Trophoblast cell (in vitro differentiated cells and primary cell): ENCODE measurements around the gene SCARF1.

Source experiments
- DNase-seq, 2 donors: peaks; one replicate each; pipeline ENCODE4 v3.0.0-alpha.2; 2016
- H2AFZ ChIP-seq: 2 replicates; pipeline ENCODE4 v1.6.1; 2013; ENCODE audit warnings: low read length, moderate library complexity, mild to moderate bottlenecking; ENCODE audit not compliant: insufficient read depth, poor library complexity
- H2AK5ac ChIP-seq: 2 replicates; pipeline ENCODE4 v1.6.1; 2013; ENCODE audit warnings: mild to moderate bottlenecking, low read length
- H2BK120ac ChIP-seq: 2 replicates; pipeline ENCODE4 v1.6.1; 2013; ENCODE audit warnings: low read length, mild to moderate bottlenecking, moderate library complexity; ENCODE audit not compliant: insufficient read depth, poor library complexity
- H2BK12ac ChIP-seq: 2 replicates; pipeline ENCODE4 v1.6.1; 2013; ENCODE audit warnings: mild to moderate bottlenecking, low read length, moderate library complexity
- H2BK5ac ChIP-seq: 2 replicates; pipeline ENCODE4 v1.6.1; 2013; ENCODE audit warnings: low read length, low read depth, moderate library complexity, mild to moderate bottlenecking; ENCODE audit not compliant: poor library complexity
- H3K14ac ChIP-seq: 2 replicates; pipeline ENCODE4 v1.6.1; 2013; ENCODE audit warnings: mild to moderate bottlenecking, low read length
- H3K18ac ChIP-seq: 2 replicates; pipeline ENCODE4 v1.6.1; 2013; ENCODE audit warnings: mild to moderate bottlenecking, low read length
- H3K23ac ChIP-seq: 2 replicates; pipeline ENCODE4 v1.6.1; 2013; ENCODE audit warnings: low read length
- H3K27ac ChIP-seq: 2 replicates; pipeline ENCODE4 v1.5.1; 2013; ENCODE audit warnings: low read depth, mild to moderate bottlenecking, inconsistent platforms, low read length, moderate library complexity
- H3K27me3 ChIP-seq: 2 replicates; pipeline ENCODE4 v1.6.1; 2013; ENCODE audit warnings: inconsistent platforms, mild to moderate bottlenecking, low read length, moderate library complexity; ENCODE audit not compliant: insufficient read depth
- H3K36me3 ChIP-seq, 2 experiments: 1 replicate in 1 of 2; 2 replicates in 1 of 2; pipeline ENCODE4 v1.6.1; 2013; ENCODE audit warnings: low read length in 2 of 2, mild to moderate bottlenecking in 2 of 2, moderate library complexity in 1 of 2; ENCODE audit not compliant: insufficient read depth in 2 of 2, control insufficient read depth in 1 of 2
- H3K4ac ChIP-seq: 2 replicates; pipeline ENCODE4 v1.6.1; 2013; ENCODE audit warnings: low read depth, mild to moderate bottlenecking, low read length, moderate library complexity
- H3K4me1 ChIP-seq, 2 experiments: 1 replicate in 1 of 2; 2 replicates in 1 of 2; pipeline ENCODE4 v1.6.1; 2013; ENCODE audit warnings: low read length in 2 of 2, mild to moderate bottlenecking in 2 of 2, moderate library complexity in 1 of 2; ENCODE audit not compliant: insufficient read depth in 2 of 2, control insufficient read depth in 1 of 2
- H3K4me2 ChIP-seq: 2 replicates; pipeline ENCODE4 v1.6.1; 2013; ENCODE audit warnings: inconsistent platforms, mild to moderate bottlenecking, low read length, moderate library complexity
- H3K4me3 ChIP-seq: 2 replicates; pipeline ENCODE4 v1.5.1; 2013; ENCODE audit warnings: mild to moderate bottlenecking, low read depth, low read length, inconsistent platforms
- H3K79me1 ChIP-seq: one replicate; pipeline ENCODE4 v1.6.1; 2013; ENCODE audit warnings: low read length
- H3K79me2 ChIP-seq: 2 replicates; pipeline ENCODE4 v1.6.1; 2013; ENCODE audit warnings: low read length, mild to moderate bottlenecking; ENCODE audit not compliant: control insufficient read depth, insufficient read depth, poor library complexity
- H3K9ac ChIP-seq: 2 replicates; pipeline ENCODE4 v1.6.1; 2013; ENCODE audit warnings: mild to moderate bottlenecking, low read length
- H3K9me3 ChIP-seq: 2 replicates; pipeline ENCODE4 v1.6.1; 2013; ENCODE audit warnings: low read depth, mild to moderate bottlenecking, control low read depth, inconsistent platforms, low read length; ENCODE audit not compliant: insufficient read depth
- H4K12ac ChIP-seq: 2 replicates; pipeline ENCODE4 v1.6.1; 2013; ENCODE audit warnings: low read depth, mild to moderate bottlenecking, low read length, moderate library complexity
- H4K8ac ChIP-seq: 2 replicates; pipeline ENCODE4 v1.6.1; 2013; ENCODE audit warnings: low read depth, mild to moderate bottlenecking, low read length, moderate library complexity
- H4K91ac ChIP-seq: one replicate; pipeline ENCODE4 v1.6.1; 2013; ENCODE audit warnings: low read depth, mild to moderate bottlenecking, low read length, moderate library complexity
- WGBS: extraction: QIAGEN DNeasy Blood & Tissue Kit; methylation state at CpG from one replicate; pipeline ENCODE4 v1.1.7; 2013; ENCODE audit warnings: missing lambda C conversion rate; ENCODE audit not compliant: insufficient read length, insufficient coverage; ENCODE audit errors: extremely low coverage; 5-methylcytosine and 5-hydroxymethylcytosine counted together

Gene SCARF1

DNA sequence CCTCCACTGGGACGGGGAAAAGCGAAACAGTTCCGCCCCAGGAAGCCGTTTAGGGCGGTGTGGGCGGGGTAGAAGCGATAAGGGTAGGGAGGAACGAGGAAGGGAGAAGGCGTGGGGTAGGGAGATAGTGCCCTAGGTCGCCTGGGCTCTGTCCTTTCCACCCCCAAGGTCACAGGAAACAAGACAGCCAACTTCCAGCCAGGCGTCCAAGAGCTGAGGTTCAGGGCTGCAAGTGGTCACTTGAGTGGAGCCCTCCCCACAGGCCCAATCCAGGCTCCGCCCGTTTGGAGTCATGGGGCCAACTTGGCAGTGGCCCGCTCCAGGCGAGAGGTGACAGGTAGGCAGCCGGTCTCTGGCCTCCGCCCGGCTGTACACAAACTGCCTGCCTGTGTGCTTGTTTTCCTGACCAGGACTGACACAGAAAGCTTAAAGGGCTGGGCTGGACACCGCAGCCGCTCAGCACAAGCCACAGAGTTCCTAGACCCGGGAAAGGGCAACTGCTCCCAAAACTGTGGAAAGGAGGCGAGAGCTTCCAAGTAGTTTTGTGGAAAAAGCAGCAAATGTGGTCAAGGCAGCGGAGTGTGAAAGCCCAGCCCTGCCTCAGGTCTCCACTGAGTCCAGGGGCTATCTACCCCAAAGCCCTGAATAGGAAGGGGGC, 4.4 kb upstream of the SCARF1 start, which contains the start of gene RILP:
TSS of gene RILP (minus strand) at position 23 of the 658 bp plus-strand sequence. CDS start 62 bp downstream, outside the sequence.
- peak within 1 kb of the TSS; percentile 78 for H3K4me3 ChIP-seq
- peak within 1 kb of the TSS; percentile 36 for H4K91ac ChIP-seq
- peaks cover 28 to 36% of the 10 kb centered on the region in 2 experiments for H3K4me1 ChIP-seq
- H3K9ac ChIP-seq: peak within 1 kb of the TSS; percentile 2
- peak within 1 kb of the TSS; percentile 42 for H2BK5ac ChIP-seq
- no peak within 1 kb of the TSS for H3K23ac ChIP-seq
- H3K4me2 ChIP-seq: peak within 1 kb of the TSS; percentile 86
- peak; percentile 80 to 81 for DNase-seq
- peaks cover 5% of the 10 kb centered on the region for H3K9me3 ChIP-seq
- peak within 1 kb of the TSS; percentile 9 for H2BK12ac ChIP-seq
- peaks cover 4% of the 10 kb centered on the region for H3K79me2 ChIP-seq
- H3K18ac ChIP-seq: peak within 1 kb of the TSS; percentile 63
- H2AK5ac ChIP-seq: no peak within 1 kb of the TSS
- H3K4ac ChIP-seq: no peak within 1 kb of the TSS
- peaks cover 41 to 47% of the 10 kb centered on the region in 2 experiments for H3K36me3 ChIP-seq
- peak within 1 kb of the TSS; percentile 28 for H2AFZ ChIP-seq
- H4K12ac ChIP-seq: no peak within 1 kb of the TSS
- H2BK120ac ChIP-seq: peak within 1 kb of the TSS; percentile 39
- peak within 1 kb of the TSS; percentile 59 for H4K8ac ChIP-seq
- H3K14ac ChIP-seq: no peak within 1 kb of the TSS
- no CpG with 5 or more reads among the region's 23 CpGs for WGBS
- peak within 1 kb of the TSS; percentile 60 for H3K27ac ChIP-seq
- H3K79me1 ChIP-seq: peaks cover 12% of the 10 kb centered on the region
- no peaks in the 10 kb centered on the region for H3K27me3 ChIP-seq

DNA sequence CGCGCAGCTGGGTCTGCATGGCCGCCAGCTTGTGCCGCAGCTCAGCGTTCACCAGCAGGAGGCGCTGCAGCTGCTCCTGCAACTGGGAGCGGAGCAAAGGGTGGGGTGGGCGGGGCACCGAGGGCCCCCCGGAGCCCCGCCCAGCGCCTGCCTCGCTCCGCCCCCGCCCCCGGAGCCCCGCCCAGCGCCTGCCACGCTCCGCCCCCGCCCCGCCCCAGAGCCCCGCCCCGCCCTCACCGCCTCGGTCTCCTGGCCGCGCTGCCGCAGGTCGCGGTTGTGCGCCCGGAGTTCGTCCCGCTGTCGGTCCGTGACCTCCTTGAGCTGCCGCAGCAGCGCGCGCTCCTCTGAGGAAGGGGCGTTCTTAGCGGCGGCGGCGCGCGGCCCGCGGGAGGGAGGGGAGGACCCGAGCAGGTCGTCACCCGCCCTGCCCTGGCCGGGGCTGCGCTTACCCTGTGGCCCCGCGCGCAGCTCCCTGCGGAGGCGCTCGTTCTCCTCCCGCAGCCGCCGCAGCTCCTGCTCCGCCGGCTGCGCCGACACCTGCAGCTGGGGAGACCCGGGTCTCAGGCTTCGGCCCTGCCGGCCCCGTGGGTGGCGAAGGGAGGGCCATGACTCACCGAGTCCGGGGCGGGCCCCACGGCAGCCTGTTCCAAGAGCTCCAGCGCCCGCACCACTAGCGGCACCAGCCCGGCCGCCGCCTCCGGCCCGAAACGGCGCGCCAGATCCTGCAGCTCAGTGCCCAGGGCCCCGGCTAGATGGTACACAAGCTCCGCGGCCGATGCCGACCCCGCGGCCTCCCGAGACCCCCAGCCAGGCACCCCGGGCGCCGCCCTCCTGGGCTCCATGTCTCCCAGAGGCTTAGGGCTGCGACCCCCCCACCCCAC, 3.7 kb upstream of the SCARF1 start:
- Histone ChIP-seq H3K4me1 (peaks cover 32 to 43% of the 10 kb centered on the region in 2 experiments), H3K18ac (no peak overlapping the region), H3K14ac (no peak overlapping the region), H4K12ac (no peak overlapping the region), H3K79me2 (peaks cover 4% of the 10 kb centered on the region), H2BK120ac (no peak overlapping the region), H2AK5ac (no peak overlapping the region), H3K4ac (no peak overlapping the region), H2BK12ac (no peak overlapping the region), H4K91ac (peak overlapping the region; percentile 36), H2BK5ac (no peak overlapping the region), H3K36me3 (peaks cover 35 to 40% of the 10 kb centered on the region in 2 experiments), H3K4me3 (peak overlapping the region; percentile 78), H2AFZ (peak overlapping the region; percentile 28), H3K23ac (no peak overlapping the region), H4K8ac (no peak overlapping the region), H3K79me1 (peaks cover 12% of the 10 kb centered on the region), H3K27me3 (no peaks in the 10 kb centered on the region), H3K27ac (peak overlapping the region; percentile 60), H3K9me3 (peaks cover 5% of the 10 kb centered on the region), H3K9ac (no peak overlapping the region), H3K4me2 (peak overlapping the region; percentile 86)
- peak; percentile 96 to 99 for DNase-seq
- no CpG with 5 or more reads among the region's 100 CpGs for WGBS

DNA sequence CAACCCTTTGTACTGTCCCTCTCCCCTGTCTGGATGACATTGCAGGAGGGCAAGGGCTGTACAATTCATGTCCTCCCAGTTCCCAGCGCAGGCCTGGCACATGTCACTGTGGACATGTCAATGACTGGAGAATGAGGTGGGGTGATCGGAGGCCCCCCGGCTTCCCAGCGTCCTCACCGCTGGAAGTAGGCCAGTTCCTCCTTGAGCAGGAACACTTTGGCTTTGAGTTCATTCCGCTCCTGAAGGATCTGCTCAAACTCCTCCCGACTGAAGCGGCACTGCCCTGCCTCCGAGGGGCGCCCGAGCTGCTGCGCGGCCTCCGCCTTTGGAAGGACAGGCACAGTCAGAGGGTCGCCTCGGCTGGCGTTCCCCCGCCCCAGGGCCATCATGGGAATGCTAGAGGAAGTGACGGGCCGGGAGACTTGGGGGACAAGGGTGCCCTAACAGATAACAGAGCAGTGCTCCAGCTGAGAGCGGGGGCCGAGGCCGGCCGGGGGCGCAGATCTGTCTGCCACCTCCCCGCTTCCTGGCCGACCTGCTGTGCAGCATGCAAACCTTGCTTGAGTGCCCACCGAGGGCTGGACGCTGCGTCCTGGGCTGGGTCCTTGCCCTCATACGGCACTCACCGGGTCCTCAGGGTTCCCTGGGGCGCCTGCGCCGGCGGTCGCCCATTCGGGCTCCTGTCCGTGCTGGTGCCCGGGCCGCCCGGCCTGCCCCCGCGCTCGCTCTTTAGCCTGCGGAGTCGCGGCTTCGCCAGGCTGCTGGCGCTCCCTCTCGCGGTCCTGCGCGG, 2.8 kb upstream of the SCARF1 start:
- peak overlapping the region; percentile 14 for H3K4me3 ChIP-seq
- peaks cover 13% of the 10 kb centered on the region for H3K79me1 ChIP-seq
- H2BK120ac ChIP-seq: peak overlapping the region; percentile 39
- H4K91ac ChIP-seq: peak overlapping the region; percentile 79
- H3K9ac ChIP-seq: peak overlapping the region; percentile 18
- peak overlapping the region; percentile 80 for H3K4me2 ChIP-seq
- DNase-seq: peak in 1 of 2 donors; percentile 96
- H2BK5ac ChIP-seq: peak overlapping the region; percentile 42
- no peaks in the 10 kb centered on the region for H3K27me3 ChIP-seq
- peak overlapping the region; percentile 63 for H3K14ac ChIP-seq
- H3K4me1 ChIP-seq: peaks cover 39 to 51% of the 10 kb centered on the region in 2 experiments
- peak overlapping the region; percentile 52 for H3K27ac ChIP-seq
- no peak overlapping the region for H3K23ac ChIP-seq
- H4K8ac ChIP-seq: peak overlapping the region; percentile 59
- peaks cover 26 to 32% of the 10 kb centered on the region in 2 experiments for H3K36me3 ChIP-seq
- WGBS: no CpG with 5 or more reads among the region's 54 CpGs
- peak overlapping the region; percentile 2 for H2AK5ac ChIP-seq
- peak overlapping the region; percentile 63 for H3K18ac ChIP-seq
- peak overlapping the region; percentile 9 for H2BK12ac ChIP-seq
- H3K4ac ChIP-seq: no peak overlapping the region
- H3K79me2 ChIP-seq: peaks cover 4% of the 10 kb centered on the region
- peak overlapping the region; percentile 71 for H4K12ac ChIP-seq
- no peaks in the 10 kb centered on the region for H3K9me3 ChIP-seq
- peak overlapping the region; percentile 28 for H2AFZ ChIP-seq

DNA sequence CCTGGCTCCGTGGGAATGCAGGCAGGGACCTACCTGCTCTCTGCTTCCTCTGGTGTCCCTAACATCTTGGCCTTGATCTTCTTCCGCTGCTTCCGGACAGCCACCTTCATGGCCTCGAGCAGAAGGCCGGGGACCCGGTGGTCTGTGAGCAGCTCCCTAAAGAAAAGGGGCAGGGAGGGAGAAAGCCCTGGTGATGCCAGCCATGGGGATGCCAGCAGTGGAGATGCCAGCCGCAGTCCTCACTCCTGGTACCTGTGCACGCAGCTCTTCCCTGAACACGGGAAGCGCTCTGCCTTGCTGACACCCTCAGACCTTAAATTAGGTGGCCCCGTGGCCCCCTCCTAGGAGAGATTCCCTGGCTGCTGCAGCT, 2.3 kb upstream of the SCARF1 start:
- Histone ChIP-seq H3K4me2 (peak overlapping the region; percentile 80), H4K12ac (no peak overlapping the region), H2BK12ac (no peak overlapping the region), H2BK120ac (no peak overlapping the region), H3K23ac (no peak overlapping the region), H4K8ac (no peak overlapping the region), H3K4me3 (no peak overlapping the region), H3K14ac (no peak overlapping the region), H2BK5ac (no peak overlapping the region), H3K79me1 (peaks cover 13% of the 10 kb centered on the region), H3K9ac (no peak overlapping the region), H2AFZ (no peak overlapping the region), H3K9me3 (no peaks in the 10 kb centered on the region), H3K36me3 (peaks cover 21 to 26% of the 10 kb centered on the region in 2 experiments), H3K4me1 (peaks cover 39 to 53% of the 10 kb centered on the region in 2 experiments), H2AK5ac (no peak overlapping the region), H3K27ac (no peak overlapping the region), H3K18ac (no peak overlapping the region), H3K27me3 (no peaks in the 10 kb centered on the region), H3K4ac (no peak overlapping the region), H3K79me2 (peaks cover 4% of the 10 kb centered on the region), H4K91ac (no peak overlapping the region)
- DNase-seq: no peak
- no CpG with 5 or more reads among the region's 11 CpGs for WGBS
